ENCODE results near the gene TSPAN31.

The TSPAN31 gene

GRCh38 chr12:57737467-57738460 is 7.1 kb upstream of the TSPAN31 start:
- H3K9me3 ChIP-seq (ENCODE audit: control insufficient read depth, low read length): no peaks in the 10 kb centered on the region
- peak overlapping the region; percentile 33 for H3K4me3 ChIP-seq (ENCODE audit: extremely low read depth, insufficient read depth, low read length, poor library complexity, severe bottlenecking)
- no peak overlapping the region for H3K27ac ChIP-seq (ENCODE audit: low read depth, low read length, severe bottlenecking)
- 0 to 1% methylated on average over 67 to 84 of the region's 110 CpGs for WGBS, 2 experiments (ENCODE audit: insufficient coverage in 2 of 2)
- no peaks in the 10 kb centered on the region for H3K36me3 ChIP-seq (ENCODE audit: control insufficient read depth, insufficient read depth, low read length)
- H3K4me1 ChIP-seq (ENCODE audit: control insufficient read depth, insufficient read depth, low read length, poor library complexity, severe bottlenecking): peaks cover 6% of the 10 kb centered on the region

- WGBS, 2 experiments (ENCODE audit: insufficient coverage in 2 of 2): 2% methylated on average over 23 of the region's 36 CpGs; no CpG with 5 or more reads in 1 of the 2 experiments
- H3K9me3 ChIP-seq (ENCODE audit: control insufficient read depth, low read length): no peaks in the 10 kb centered on the region
- H3K4me3 ChIP-seq (ENCODE audit: extremely low read depth, insufficient read depth, low read length, poor library complexity, severe bottlenecking): peak within 1 kb of the TSS; percentile 33
- no peaks in the 10 kb centered on the region for H3K36me3 ChIP-seq (ENCODE audit: control insufficient read depth, insufficient read depth, low read length)
- H3K27ac ChIP-seq (ENCODE audit: low read depth, low read length, severe bottlenecking): no peak within 1 kb of the TSS
- peaks cover 6% of the 10 kb centered on the region for H3K4me1 ChIP-seq (ENCODE audit: control insufficient read depth, insufficient read depth, low read length, poor library complexity, severe bottlenecking)
Measured at GRCh38 chr12:57738661-57739237, 6.1 kb upstream of the TSPAN31 start, which contains the start of gene AGAP2. TSS of gene AGAP2 (minus strand) at chr12:57738742. CDS start at chr12:57738246, 496 bp downstream.

GRCh38 chr12:57739387-57739786 is 5.5 kb upstream of the TSPAN31 start:
- no peaks in the 10 kb centered on the region for H3K9me3 ChIP-seq (ENCODE audit: control insufficient read depth, low read length)
- H3K4me1 ChIP-seq (ENCODE audit: control insufficient read depth, insufficient read depth, low read length, poor library complexity, severe bottlenecking): peaks cover 6% of the 10 kb centered on the region
- H3K27ac ChIP-seq (ENCODE audit: low read depth, low read length, severe bottlenecking): no peak overlapping the region
- H3K4me3 ChIP-seq (ENCODE audit: extremely low read depth, insufficient read depth, low read length, poor library complexity, severe bottlenecking): no peak overlapping the region
- no peaks in the 10 kb centered on the region for H3K36me3 ChIP-seq (ENCODE audit: control insufficient read depth, insufficient read depth, low read length)
- WGBS, 2 experiments (ENCODE audit: insufficient coverage in 2 of 2): 11% methylated on average over 6 of the region's 7 CpGs; no CpG with 5 or more reads in 1 of the 2 experiments

- no peaks in the 10 kb centered on the region for H3K36me3 ChIP-seq (ENCODE audit: control insufficient read depth, insufficient read depth, low read length)
- H3K4me1 ChIP-seq (ENCODE audit: control insufficient read depth, insufficient read depth, low read length, poor library complexity, severe bottlenecking): peaks cover 6% of the 10 kb centered on the region
- no peak overlapping the region for H3K27ac ChIP-seq (ENCODE audit: low read depth, low read length, severe bottlenecking)
- H3K9me3 ChIP-seq (ENCODE audit: control insufficient read depth, low read length): no peaks in the 10 kb centered on the region
- H3K4me3 ChIP-seq (ENCODE audit: extremely low read depth, insufficient read depth, low read length, poor library complexity, severe bottlenecking): no peak overlapping the region
- 38 to 48% methylated on average over 4 to 9 of the region's 10 CpGs for WGBS, 2 experiments (ENCODE audit: insufficient coverage in 2 of 2)
Measured at GRCh38 chr12:57739914-57740538, 4.8 kb upstream of the TSPAN31 start.

- H3K9me3 ChIP-seq (ENCODE audit: control insufficient read depth, low read length): no peaks in the 10 kb centered on the region
- H3K27ac ChIP-seq (ENCODE audit: low read depth, low read length, severe bottlenecking): no peak overlapping the region
- peaks cover 6% of the 10 kb centered on the region for H3K36me3 ChIP-seq (ENCODE audit: control insufficient read depth, insufficient read depth, low read length)
- no peak overlapping the region for H3K4me3 ChIP-seq (ENCODE audit: extremely low read depth, insufficient read depth, low read length, poor library complexity, severe bottlenecking)
- 76 to 91% methylated on average over 1 to 5 of the region's 5 CpGs for WGBS, 2 experiments (ENCODE audit: insufficient coverage in 2 of 2)
- H3K4me1 ChIP-seq (ENCODE audit: control insufficient read depth, insufficient read depth, low read length, poor library complexity, severe bottlenecking): peaks cover 6% of the 10 kb centered on the region
Measured at GRCh38 chr12:57740656-57741412, 4.0 kb upstream of the TSPAN31 start.

GRCh38 chr12:57741413-57741789 is 3.4 kb upstream of the TSPAN31 start:
- Histone ChIP-seq H3K27ac (ENCODE audit: low read depth, low read length, severe bottlenecking) (no peak overlapping the region), H3K4me3 (ENCODE audit: extremely low read depth, insufficient read depth, low read length, poor library complexity, severe bottlenecking) (no peak overlapping the region), H3K9me3 (ENCODE audit: control insufficient read depth, low read length) (no peaks in the 10 kb centered on the region), H3K4me1 (ENCODE audit: control insufficient read depth, insufficient read depth, low read length, poor library complexity, severe bottlenecking) (peaks cover 3% of the 10 kb centered on the region), H3K36me3 (ENCODE audit: control insufficient read depth, insufficient read depth, low read length) (peaks cover 9% of the 10 kb centered on the region)
- 86% methylated on average over 1 of the region's 1 CpG; no CpG with 5 or more reads in 1 of the 2 experiments for WGBS, 2 experiments (ENCODE audit: insufficient coverage in 2 of 2)

GRCh38 chr12:57741844-57742738 is 2.7 kb upstream of the TSPAN31 start:
- Histone ChIP-seq H3K4me1 (ENCODE audit: control insufficient read depth, insufficient read depth, low read length, poor library complexity, severe bottlenecking) (no peaks in the 10 kb centered on the region), H3K36me3 (ENCODE audit: control insufficient read depth, insufficient read depth, low read length) (peaks cover 16% of the 10 kb centered on the region), H3K4me3 (ENCODE audit: extremely low read depth, insufficient read depth, low read length, poor library complexity, severe bottlenecking) (no peak overlapping the region), H3K9me3 (ENCODE audit: control insufficient read depth, low read length) (no peaks in the 10 kb centered on the region), H3K27ac (ENCODE audit: low read depth, low read length, severe bottlenecking) (no peak overlapping the region)
- 66 to 72% methylated on average over 13 of the region's 14 CpGs for WGBS, 2 experiments (ENCODE audit: insufficient coverage in 2 of 2)

- no CpG with 5 or more reads among the region's 2 CpGs for WGBS, 2 experiments (ENCODE audit: insufficient coverage in 2 of 2)
Measured at GRCh38 chr12:57743769-57744168, 1.1 kb upstream of the TSPAN31 start.

GRCh38 chr12:57744194-57744776 is 554 bp upstream of the TSPAN31 start:
- 60 to 81% methylated on average over 8 of the region's 21 CpGs for WGBS, 2 experiments (ENCODE audit: insufficient coverage in 2 of 2)
- Histone ChIP-seq H3K27ac (ENCODE audit: low read depth, low read length, severe bottlenecking) (peak overlapping the region; percentile 89), H3K36me3 (ENCODE audit: control insufficient read depth, insufficient read depth, low read length) (peaks cover 38% of the 10 kb centered on the region), H3K9me3 (ENCODE audit: control insufficient read depth, low read length) (no peaks in the 10 kb centered on the region), H3K4me1 (ENCODE audit: control insufficient read depth, insufficient read depth, low read length, poor library complexity, severe bottlenecking) (no peaks in the 10 kb centered on the region), H3K4me3 (ENCODE audit: extremely low read depth, insufficient read depth, low read length, poor library complexity, severe bottlenecking) (peak overlapping the region; percentile 55)

More at GRCh38 chr12:57743769-57744168, 1.1 kb upstream of the TSPAN31 start:
- Histone ChIP-seq H3K9me3 (ENCODE audit: control insufficient read depth, low read length) (no peaks in the 10 kb centered on the region), H3K4me1 (ENCODE audit: control insufficient read depth, insufficient read depth, low read length, poor library complexity, severe bottlenecking) (no peaks in the 10 kb centered on the region), H3K27ac (ENCODE audit: low read depth, low read length, severe bottlenecking) (no peak overlapping the region), H3K36me3 (ENCODE audit: control insufficient read depth, insufficient read depth, low read length) (peaks cover 33% of the 10 kb centered on the region), H3K4me3 (ENCODE audit: extremely low read depth, insufficient read depth, low read length, poor library complexity, severe bottlenecking) (no peak overlapping the region)
